Neuronal stem cell (in vitro differentiated cells): ENCODE data around the gene FADS2.
A peak's percentile ranks its signal among the peaks of the same experiment; 100 is the strongest.

Source experiments
- DNase-seq: peaks from one replicate; pipeline ENCODE4 v3.0.0-alpha.2; 2013; ENCODE audit warnings: low spot score
- H2AFZ ChIP-seq: one replicate; pipeline ENCODE4 v1.6.1; 2013; ENCODE audit warnings: mild to moderate bottlenecking, low read length, inconsistent platforms
- H2AK5ac ChIP-seq: 2 replicates; pipeline ENCODE4 v1.6.1; 2013; ENCODE audit warnings: low read depth, mild to moderate bottlenecking, inconsistent platforms, low read length, moderate library complexity, mixed read lengths
- H2BK120ac ChIP-seq: 2 replicates; pipeline ENCODE4 v1.6.1; 2013; ENCODE audit warnings: low read depth, mild to moderate bottlenecking, inconsistent platforms, low read length, moderate library complexity, mixed read lengths
- H2BK12ac ChIP-seq: one replicate; pipeline ENCODE4 v1.6.1; 2013; ENCODE audit warnings: low read length, inconsistent platforms
- H2BK15ac ChIP-seq: 2 replicates; pipeline ENCODE4 v1.6.1; 2013; ENCODE audit warnings: mild to moderate bottlenecking, low read length, inconsistent platforms, mixed read lengths
- H2BK5ac ChIP-seq: one replicate; pipeline ENCODE4 v1.6.1; 2013; ENCODE audit warnings: inconsistent platforms, mild to moderate bottlenecking, low read length, moderate library complexity
- H3K14ac ChIP-seq: one replicate; pipeline ENCODE4 v1.6.1; 2013; ENCODE audit warnings: low read length, inconsistent platforms
- H3K18ac ChIP-seq: 2 replicates; pipeline ENCODE4 v1.6.1; 2013; ENCODE audit warnings: low read length, inconsistent platforms
- H3K23ac ChIP-seq: 2 replicates; pipeline ENCODE4 v1.6.1; 2013; ENCODE audit warnings: low read depth, mild to moderate bottlenecking, mixed read lengths, low read length, inconsistent platforms; ENCODE audit not compliant: poor library complexity
- H3K27ac ChIP-seq: replicated peaks from 3 replicates; pipeline ENCODE4 v1.5.1; 2013; ENCODE audit warnings: low read length, inconsistent platforms
- H3K27me3 ChIP-seq, 3 experiments: 2 replicates each; pipeline ENCODE4 v1.6.1; 2013; ENCODE audit warnings: low read length in 3 of 3, mild to moderate bottlenecking in 2 of 3, inconsistent platforms in 1 of 3, low read depth in 1 of 3, mixed read lengths in 1 of 3, moderate library complexity in 1 of 3; ENCODE audit not compliant: control insufficient read depth in 3 of 3, insufficient read depth in 3 of 3
- H3K36me3 ChIP-seq, 2 donors: replicated peaks in 1 of 2; 2 replicates each; pipeline ENCODE4 v1.6.1; 2013; ENCODE audit warnings: low read length in 2 of 2; ENCODE audit not compliant: control insufficient read depth in 2 of 2, insufficient read depth in 2 of 2
- H3K4ac ChIP-seq: 2 replicates; pipeline ENCODE4 v1.6.1; 2013; ENCODE audit warnings: inconsistent platforms, mild to moderate bottlenecking, low read length, moderate library complexity
- H3K4me1 ChIP-seq, 2 donors: 1 replicate in 1 of 2; 2 replicates in 1 of 2; pipeline ENCODE4 v1.6.1; 2013; ENCODE audit warnings: low read length in 2 of 2, low read depth in 1 of 2; ENCODE audit not compliant: control insufficient read depth in 2 of 2, insufficient read depth in 1 of 2
- H3K4me2 ChIP-seq: one replicate; pipeline ENCODE4 v1.6.1; 2013; ENCODE audit warnings: mild to moderate bottlenecking, low read length, inconsistent platforms; ENCODE audit not compliant: insufficient read depth, poor library complexity, severe bottlenecking
- H3K4me3 ChIP-seq, 2 donors: 2 replicates each; pipeline ENCODE4 v1.5.1; 2013; ENCODE audit warnings: low read length in 2 of 2, mild to moderate bottlenecking in 2 of 2, inconsistent platforms in 1 of 2, moderate library complexity in 1 of 2
- H3K79me1 ChIP-seq: one replicate; pipeline ENCODE4 v1.6.1; 2013; ENCODE audit warnings: low read depth, mild to moderate bottlenecking, inconsistent platforms, low read length, moderate library complexity
- H3K9ac ChIP-seq: one replicate; pipeline ENCODE4 v1.6.1; 2013; ENCODE audit warnings: mild to moderate bottlenecking, low read depth, low read length, inconsistent platforms; ENCODE audit not compliant: poor library complexity
- H3K9me3 ChIP-seq, 2 donors: replicated peaks in 1 of 2; 2 replicates each; pipeline versions ENCODE3 to v1.6.1; 2013; ENCODE audit warnings: low read length in 2 of 2, mild to moderate bottlenecking in 2 of 2, inconsistent platforms in 1 of 2, low read depth in 1 of 2, mixed read lengths in 1 of 2, moderate library complexity in 1 of 2; ENCODE audit not compliant: control insufficient read depth in 2 of 2, insufficient read depth in 1 of 2
- H4K8ac ChIP-seq: one replicate; pipeline ENCODE4 v1.6.1; 2013; ENCODE audit warnings: low read depth, mild to moderate bottlenecking, inconsistent platforms, low read length, moderate library complexity
- H4K91ac ChIP-seq: one replicate; pipeline ENCODE4 v1.6.1; 2013; ENCODE audit warnings: low read length, low read depth, mild to moderate bottlenecking, inconsistent platforms; ENCODE audit not compliant: poor library complexity
- WGBS, 2 donors: extraction: QIAGEN DNeasy Blood & Tissue Kit; methylation state at CpG; one replicate each; pipeline ENCODE4 v1.1.7; 2013; ENCODE audit warnings: missing lambda C conversion rate in 2 of 2, mixed read lengths in 1 of 2; ENCODE audit not compliant: insufficient read length in 2 of 2, insufficient replicate concordance in 1 of 2; ENCODE audit errors: extremely low coverage in 2 of 2; 5-methylcytosine and 5-hydroxymethylcytosine counted together

The FADS2 gene

GRCh38 chr11:61833926-61834277, 5.8 kb downstream of the FADS2 start:
- WGBS, 2 donors: no CpG with 5 or more reads among the region's 12 CpGs

GRCh38 chr11:61834278-61835048, 6.4 kb downstream of the FADS2 start:
- DNase-seq: no peak
- no peak overlapping the region for H4K91ac ChIP-seq
- no peak overlapping the region for H3K4ac ChIP-seq

More at GRCh38 chr11:61833926-61834277, 5.8 kb downstream of the FADS2 start:
- peak overlapping the region; percentile 18 for H3K27ac ChIP-seq
- H3K36me3 ChIP-seq: peaks cover 49 to 98% of the 10 kb centered on the region in 2 donors
- no peak overlapping the region for H2BK15ac ChIP-seq
- no peak overlapping the region for H3K14ac ChIP-seq
- H2BK120ac ChIP-seq: no peak overlapping the region
- H3K27me3 ChIP-seq: no peaks in the 10 kb centered on the region
- no peak overlapping the region for H3K4ac ChIP-seq
- H3K4me3 ChIP-seq: no peak overlapping the region
- H3K18ac ChIP-seq: no peak overlapping the region
- H2AFZ ChIP-seq: no peak overlapping the region
- H3K9ac ChIP-seq: peak overlapping the region; percentile 38
- H4K8ac ChIP-seq: no peak overlapping the region
- no peak overlapping the region for H2BK12ac ChIP-seq
- H3K9me3 ChIP-seq: no peaks in the 10 kb centered on the region
- no peak overlapping the region for H3K4me2 ChIP-seq
- no peak for DNase-seq
- H3K79me1 ChIP-seq: peaks cover 21% of the 10 kb centered on the region
- H3K4me1 ChIP-seq: peaks cover 39 to 55% of the 10 kb centered on the region in 2 donors
- no peak overlapping the region for H4K91ac ChIP-seq
- H2AK5ac ChIP-seq: no peak overlapping the region
- H3K23ac ChIP-seq: peak overlapping the region; percentile 56
- peak overlapping the region; percentile 10 for H2BK5ac ChIP-seq

GRCh38 chr11:61836193-61836592, 8.1 kb downstream of the FADS2 start:
- H3K4me3 ChIP-seq: no peak overlapping the region
- H3K9ac ChIP-seq: no peak overlapping the region
- peaks cover 66 to 99% of the 10 kb centered on the region in 2 donors for H3K36me3 ChIP-seq
- no peak overlapping the region for H3K23ac ChIP-seq
- no peak overlapping the region for H3K14ac ChIP-seq
- no peaks in the 10 kb centered on the region for H3K9me3 ChIP-seq
- H3K79me1 ChIP-seq: peaks cover 34% of the 10 kb centered on the region
- H2BK5ac ChIP-seq: no peak overlapping the region
- H4K91ac ChIP-seq: no peak overlapping the region
- H2BK120ac ChIP-seq: no peak overlapping the region
- H2AFZ ChIP-seq: no peak overlapping the region
- no peak for DNase-seq
- no peak overlapping the region for H3K18ac ChIP-seq
- no peak overlapping the region for H2BK12ac ChIP-seq
- H4K8ac ChIP-seq: no peak overlapping the region
- H3K27me3 ChIP-seq: no peaks in the 10 kb centered on the region
- no peak overlapping the region for H3K4me2 ChIP-seq
- peaks cover 33 to 36% of the 10 kb centered on the region in 2 donors for H3K4me1 ChIP-seq
- no peak overlapping the region for H2AK5ac ChIP-seq
- H3K27ac ChIP-seq: no peak overlapping the region
- WGBS, 2 donors: no CpG with 5 or more reads among the region's 8 CpGs
- no peak overlapping the region for H2BK15ac ChIP-seq
- no peak overlapping the region for H3K4ac ChIP-seq

More at GRCh38 chr11:61834278-61835048, 6.4 kb downstream of the FADS2 start:
- no CpG with 5 or more reads among the region's 12 CpGs for WGBS, 2 donors
- Histone ChIP-seq H3K4me2 (no peak overlapping the region), H3K36me3 (peaks cover 52 to 99% of the 10 kb centered on the region in 2 donors), H2BK12ac (no peak overlapping the region), H3K14ac (no peak overlapping the region), H2BK5ac (peak overlapping the region; percentile 10), H2AK5ac (no peak overlapping the region), H3K23ac (peak overlapping the region; percentile 56), H3K79me1 (peaks cover 22% of the 10 kb centered on the region), H3K27ac (peak overlapping the region; percentile 18), H3K27me3 (no peaks in the 10 kb centered on the region), H3K9me3 (no peaks in the 10 kb centered on the region), H2BK120ac (no peak overlapping the region), H2BK15ac (no peak overlapping the region), H2AFZ (no peak overlapping the region), H3K4me1 (peaks cover 39 to 53% of the 10 kb centered on the region in 2 donors), H4K8ac (no peak overlapping the region), H3K18ac (no peak overlapping the region), H3K4me3 (no peak overlapping the region), H3K9ac (peak overlapping the region; percentile 38)

GRCh38 chr11:61837411-61838005, 9.4 kb downstream of the FADS2 start:
- no peak overlapping the region for H2BK120ac ChIP-seq
- WGBS, 2 donors: no CpG with 5 or more reads among the region's 15 CpGs

More at GRCh38 chr11:61837411-61838005, 9.4 kb downstream of the FADS2 start:
- Histone ChIP-seq H4K91ac (no peak overlapping the region), H3K9me3 (no peaks in the 10 kb centered on the region), H3K4me3 (no peak overlapping the region), H3K79me1 (peaks cover 40% of the 10 kb centered on the region), H2AK5ac (no peak overlapping the region), H3K4ac (no peak overlapping the region), H3K18ac (no peak overlapping the region), H2BK12ac (no peak overlapping the region), H3K4me2 (no peak overlapping the region), H3K4me1 (peaks cover 21 to 23% of the 10 kb centered on the region in 2 donors), H3K27ac (no peak overlapping the region), H2BK5ac (no peak overlapping the region), H3K36me3 (peaks cover 68 to 99% of the 10 kb centered on the region in 2 donors), H2BK15ac (no peak overlapping the region), H3K27me3 (no peaks in the 10 kb centered on the region), H2AFZ (no peak overlapping the region), H3K14ac (no peak overlapping the region), H3K23ac (peak overlapping the region; percentile 50), H3K9ac (no peak overlapping the region), H4K8ac (no peak overlapping the region)
- DNase-seq: no peak
